ENCODE results near the gene KCNMB2. TPM values are rescaled to one million over a fixed set of nuclear protein-coding genes. Genes with fewer than 3 reads are reported as not detected.

KCNMB2 gene
- total RNA-seq, 6 experiments from 2014 or later, result not detected

DNA sequence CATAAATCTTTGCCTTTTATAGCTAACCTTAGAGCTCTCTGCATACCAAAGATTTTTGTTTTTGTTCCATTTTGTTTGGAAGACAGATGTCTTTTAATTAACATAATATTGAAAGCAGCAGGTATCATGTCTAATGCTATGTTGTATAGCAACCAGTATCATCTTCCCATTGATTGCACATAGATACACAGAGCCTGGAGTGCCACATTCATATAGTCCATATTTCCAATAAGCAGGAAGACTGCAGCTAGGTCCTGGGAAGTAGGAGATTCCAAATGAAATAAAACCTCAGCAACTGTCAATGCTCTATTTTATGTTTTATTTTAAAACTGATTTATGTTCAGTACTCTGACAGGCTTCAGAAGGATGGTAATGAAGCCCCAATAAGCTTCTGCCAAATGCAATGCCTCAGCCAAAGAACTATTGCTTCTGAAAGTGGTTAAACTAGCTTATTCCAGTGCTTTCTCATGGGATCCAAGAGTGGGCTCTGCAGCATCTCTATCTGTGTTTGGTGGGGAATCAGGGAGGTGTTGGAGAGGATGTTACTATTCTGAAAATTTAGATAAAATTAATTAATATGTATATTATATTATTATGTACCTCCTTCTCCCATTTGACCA, 6.5 kb upstream of the KCNMB2 start:
- TF ChIP-seq POLR2A (IDR thresholded peaks at IDR 0.05), result no peak
- TF ChIP-seq, protein P1, sequence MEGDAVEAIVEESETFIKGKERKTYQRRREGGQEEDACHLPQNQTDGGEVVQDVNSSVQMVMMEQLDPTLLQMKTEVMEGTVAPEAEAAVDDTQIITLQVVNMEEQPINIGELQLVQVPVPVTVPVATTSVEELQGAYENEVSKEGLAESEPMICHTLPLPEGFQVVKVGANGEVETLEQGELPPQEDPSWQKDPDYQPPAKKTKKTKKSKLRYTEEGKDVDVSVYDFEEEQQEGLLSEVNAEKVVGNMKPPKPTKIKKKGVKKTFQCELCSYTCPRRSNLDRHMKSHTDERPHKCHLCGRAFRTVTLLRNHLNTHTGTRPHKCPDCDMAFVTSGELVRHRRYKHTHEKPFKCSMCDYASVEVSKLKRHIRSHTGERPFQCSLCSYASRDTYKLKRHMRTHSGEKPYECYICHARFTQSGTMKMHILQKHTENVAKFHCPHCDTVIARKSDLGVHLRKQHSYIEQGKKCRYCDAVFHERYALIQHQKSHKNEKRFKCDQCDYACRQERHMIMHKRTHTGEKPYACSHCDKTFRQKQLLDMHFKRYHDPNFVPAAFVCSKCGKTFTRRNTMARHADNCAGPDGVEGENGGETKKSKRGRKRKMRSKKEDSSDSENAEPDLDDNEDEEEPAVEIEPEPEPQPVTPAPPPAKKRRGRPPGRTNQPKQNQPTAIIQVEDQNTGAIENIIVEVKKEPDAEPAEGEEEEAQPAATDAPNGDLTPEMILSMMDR (IDR thresholded peaks at IDR 0.05), result no peak
- intact Hi-C loops (cut with DNase I), result no loop called here

DNA sequence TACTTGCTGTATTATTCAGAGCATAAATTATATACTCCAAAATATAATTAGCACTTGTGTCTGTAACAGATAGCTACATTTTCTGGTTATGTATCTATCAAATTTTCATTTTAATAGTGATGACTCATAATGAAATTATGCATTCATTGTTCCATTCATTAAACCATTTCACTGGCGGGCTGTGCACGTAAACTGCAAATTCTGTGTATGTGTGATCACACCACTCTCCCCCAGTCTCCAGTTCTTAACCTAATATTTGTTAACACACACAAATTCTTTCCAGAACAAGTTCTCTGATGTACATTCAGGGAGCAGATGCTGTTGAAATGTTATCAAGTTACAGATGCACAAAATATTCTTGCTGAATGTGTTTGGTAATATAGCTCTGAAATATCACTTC, 3.8 kb upstream of the KCNMB2 start:
- Histone ChIP-seq H3K4me3 (no peak overlapping the region), H3K9me3 (no peaks in the 10 kb centered on the region), H3K4me1 (no peaks in the 10 kb centered on the region), H3K27me3 (no peaks in the 10 kb centered on the region), H3K27ac (no peak overlapping the region), H3K36me3 (no peaks in the 10 kb centered on the region)
- TF ChIP-seq POLR2A (IDR thresholded peaks at IDR 0.05), result no peak
- TF ChIP-seq, protein P1 (IDR thresholded peaks at IDR 0.05), result no peak
- DNase-seq (no peak), ATAC-seq (no peak)
- 39% methylated on average over 2 of the region's 2 CpGs for WGBS (ENCODE audit: insufficient coverage, low coverage, low lambda C conversion rate, missing lambda C conversion rate)
- intact Hi-C loops (cut with DNase I), result no loop called here

More for the DNA sequence above, 6.5 kb upstream of the KCNMB2 start:
- Histone ChIP-seq H3K9me3 (no peaks in the 10 kb centered on the region), H3K4me1 (no peaks in the 10 kb centered on the region), H3K36me3 (no peaks in the 10 kb centered on the region), H3K4me3 (no peak overlapping the region), H3K27ac (no peak overlapping the region), H3K27me3 (no peaks in the 10 kb centered on the region)
- ATAC-seq, result no peak
- no peak for DNase-seq

DNA sequence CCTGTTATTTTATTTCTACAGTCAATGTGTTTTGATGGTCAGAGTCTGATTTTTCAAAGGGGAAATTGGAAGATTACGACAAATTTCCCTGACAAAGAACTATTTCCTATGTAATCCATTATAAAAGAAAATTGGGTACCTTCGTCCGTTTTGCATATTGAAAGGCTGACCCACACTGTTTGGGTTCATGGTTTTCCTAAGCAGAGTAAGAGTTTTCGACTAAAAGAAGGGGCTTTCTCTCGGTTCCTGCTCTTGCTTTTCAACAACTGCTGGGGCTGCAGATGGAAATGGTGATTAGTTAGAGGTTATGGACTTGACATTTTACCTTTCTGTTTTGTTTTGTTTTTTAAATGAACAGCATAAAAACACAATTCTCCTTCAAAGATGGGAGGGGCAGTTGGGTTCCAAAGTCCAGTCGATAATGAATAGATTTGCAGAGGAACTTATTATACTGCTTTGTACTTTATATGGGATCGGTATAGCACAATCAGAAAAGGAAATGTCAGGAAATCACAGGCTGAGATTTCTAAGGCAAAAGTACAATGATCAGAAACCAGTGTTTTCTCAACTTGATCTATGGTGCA, 978 bp downstream of the KCNMB2 start:
- Histone ChIP-seq H3K4me3 (peak overlapping the region in 1 of 3 donors; percentile 23), H3K27ac (no peak overlapping the region), H3K9me3 (no peaks in the 10 kb centered on the region), H3K27me3 (no peaks in the 10 kb centered on the region), H3K36me3 (no peaks in the 10 kb centered on the region), H3K4me1 (no peaks in the 10 kb centered on the region)
- TF ChIP-seq, protein P1 (IDR thresholded peaks at IDR 0.05), result no peak
- no peak for TF ChIP-seq POLR2A (IDR thresholded peaks at IDR 0.05)
- WGBS (ENCODE audit: insufficient coverage, low coverage, low lambda C conversion rate, missing lambda C conversion rate), result 26% methylated on average over 7 of the region's 7 CpGs
- ATAC-seq (no peak), DNase-seq (no peak)
- intact Hi-C loops (cut with DNase I), result no loop called here

DNA sequence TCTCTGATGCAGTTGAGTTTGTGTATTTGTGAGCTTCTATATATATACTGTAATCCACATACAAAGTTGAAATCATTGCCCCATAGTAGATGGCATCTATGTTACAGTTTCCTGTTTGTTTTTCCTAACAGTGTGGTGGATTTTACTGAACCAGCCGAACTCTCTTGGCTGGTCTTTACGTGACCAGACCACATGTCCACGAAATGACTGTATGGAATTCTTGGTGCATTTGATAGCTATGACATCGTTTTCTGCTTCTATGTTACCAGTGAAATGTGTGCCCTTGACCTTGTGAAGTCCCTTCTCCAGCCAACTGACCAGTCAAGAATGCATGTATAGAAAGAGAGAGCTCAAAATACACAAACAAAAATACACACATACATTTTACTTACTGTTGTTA, 1.8 kb downstream of the KCNMB2 start:
- no peak overlapping the region for H3K27ac ChIP-seq
- no peaks in the 10 kb centered on the region for H3K9me3 ChIP-seq
- no peak for TF ChIP-seq POLR2A (IDR thresholded peaks at IDR 0.05)
- TF ChIP-seq, protein P1 (IDR thresholded peaks at IDR 0.05), result no peak
- ATAC-seq, result no peak
- no peaks in the 10 kb centered on the region for H3K27me3 ChIP-seq
- WGBS (ENCODE audit: insufficient coverage, low coverage, low lambda C conversion rate, missing lambda C conversion rate), result 52% methylated on average over 4 of the region's 4 CpGs
- no peak for DNase-seq
- intact Hi-C loops (cut with DNase I), result no loop called here
- H3K4me1 ChIP-seq, result no peaks in the 10 kb centered on the region
- no peak overlapping the region for H3K4me3 ChIP-seq
- H3K36me3 ChIP-seq, result no peaks in the 10 kb centered on the region

All from right lobe of liver (tissue), 6 donors.